Measurements from ENCODE around the gene ZBTB39.
"Not testable (repeated sequence)": the region's sequence is repeated elsewhere in the genome, so short reads cannot be mapped to it uniquely, and the experiment has no call there.

The ZBTB39 gene

GRCh38 chr12:56980941-56981530 is 25.3 kb downstream of the ZBTB39 start:
- DNase-seq (ENCODE audit: low spot score) = no peak

- no peak for DNase-seq (ENCODE audit: low spot score)
Observed at GRCh38 chr12:56980268-56980667, 26.1 kb downstream of the ZBTB39 start.

GRCh38 chr12:56979628-56980027 is 26.7 kb downstream of the ZBTB39 start:
- DNase-seq (ENCODE audit: low spot score) = no peak

- DNase-seq (ENCODE audit: low spot score) = no peak
Observed at GRCh38 chr12:56978397-56979138, 27.8 kb downstream of the ZBTB39 start.

GRCh38 chr12:56977361-56977760 is 29.0 kb downstream of the ZBTB39 start:
- not testable (repeated sequence) for DNase-seq (ENCODE audit: low spot score)

GRCh38 chr12:56974224-56974623 is 32.1 kb downstream of the ZBTB39 start:
- DNase-seq (ENCODE audit: low spot score) = not testable (repeated sequence)

- DNase-seq (ENCODE audit: low spot score) = not testable (repeated sequence)
Observed at GRCh38 chr12:56968910-56969309, 37.4 kb downstream of the ZBTB39 start.

GRCh38 chr12:56965997-56966642 is 40.2 kb downstream of the ZBTB39 start:
- not testable (repeated sequence) for DNase-seq (ENCODE audit: low spot score)

GRCh38 chr12:56965124-56965523 is 41.2 kb downstream of the ZBTB39 start:
- not testable (repeated sequence) for DNase-seq (ENCODE audit: low spot score)

GRCh38 chr12:56963557-56963956 is 42.8 kb downstream of the ZBTB39 start:
- DNase-seq (ENCODE audit: low spot score) = not testable (repeated sequence)

GRCh38 chr12:56962247-56962646 is 44.1 kb downstream of the ZBTB39 start:
- not testable (repeated sequence) for DNase-seq (ENCODE audit: low spot score)

- DNase-seq (ENCODE audit: low spot score) = no peak
Observed at GRCh38 chr12:56958422-56958821, 47.9 kb downstream of the ZBTB39 start.

- no peak for DNase-seq (ENCODE audit: low spot score)
Observed at GRCh38 chr12:56957229-56958052, 48.9 kb downstream of the ZBTB39 start, which contains the start of gene RDH16. Gene RDH16, minus strand, starts transcription at chr12:56957608. Its CDS starts 146 bp downstream, at chr12:56957462.

- no peak for DNase-seq (ENCODE audit: low spot score)
Observed at GRCh38 chr12:56955631-56956256, 50.6 kb downstream of the ZBTB39 start.

- no peak for DNase-seq (ENCODE audit: low spot score)
Observed at GRCh38 chr12:56954958-56955355, 51.4 kb downstream of the ZBTB39 start.

- no peak for DNase-seq (ENCODE audit: low spot score)
Observed at GRCh38 chr12:56954057-56954957, 52.0 kb downstream of the ZBTB39 start.

GRCh38 chr12:56953314-56953713 is 53.0 kb downstream of the ZBTB39 start:
- no peak for DNase-seq (ENCODE audit: low spot score)

- no peak for DNase-seq (ENCODE audit: low spot score)
Observed at GRCh38 chr12:56951582-56952339, 54.6 kb downstream of the ZBTB39 start.

GRCh38 chr12:56948881-56949280 is 57.5 kb downstream of the ZBTB39 start:
- no peak for DNase-seq (ENCODE audit: low spot score)
